ENCODE results near the gene CNDP1.

Gene CNDP1

DNA sequence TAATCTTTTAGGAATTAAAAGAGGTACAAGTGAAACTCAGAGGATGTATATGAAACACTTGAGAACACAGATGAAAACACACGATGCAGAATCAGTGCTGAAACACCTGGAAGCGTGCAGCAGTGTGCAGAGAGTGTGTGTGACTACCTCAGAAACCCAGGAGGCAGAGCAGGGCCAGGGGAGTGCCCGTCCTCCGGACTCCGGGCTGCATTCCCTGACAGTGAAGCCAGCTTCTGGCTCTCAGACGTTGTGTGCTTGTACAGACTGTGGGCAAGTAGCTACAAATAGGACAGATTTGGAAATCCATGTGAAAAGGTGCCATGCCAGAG, 98.0 kb downstream of the CNDP1 start:
- Histone ChIP-seq H3K27ac (ENCODE audit: poor library complexity, severe bottlenecking) (no peak overlapping the region), H3K4me3 (ENCODE audit: severe bottlenecking) (no peak overlapping the region), H3K36me3 (ENCODE audit: low read depth) (peaks cover 7% of the 10 kb centered on the region; the same call in 1 of the 2 replicates), H3K9me3 (ENCODE audit: severe bottlenecking) (no peaks in the 10 kb centered on the region), H3K27me3 (ENCODE audit: insufficient read depth, poor library complexity, severe bottlenecking) (no peaks in the 10 kb centered on the region), H3K4me1 (ENCODE audit: insufficient read depth, poor library complexity, severe bottlenecking) (no peaks in the 10 kb centered on the region)
- DNase-seq (ENCODE audit: low spot score), result no peak
- no peak for ATAC-seq (ENCODE audit: low read depth)
- TF ChIP-seq, protein P1, sequence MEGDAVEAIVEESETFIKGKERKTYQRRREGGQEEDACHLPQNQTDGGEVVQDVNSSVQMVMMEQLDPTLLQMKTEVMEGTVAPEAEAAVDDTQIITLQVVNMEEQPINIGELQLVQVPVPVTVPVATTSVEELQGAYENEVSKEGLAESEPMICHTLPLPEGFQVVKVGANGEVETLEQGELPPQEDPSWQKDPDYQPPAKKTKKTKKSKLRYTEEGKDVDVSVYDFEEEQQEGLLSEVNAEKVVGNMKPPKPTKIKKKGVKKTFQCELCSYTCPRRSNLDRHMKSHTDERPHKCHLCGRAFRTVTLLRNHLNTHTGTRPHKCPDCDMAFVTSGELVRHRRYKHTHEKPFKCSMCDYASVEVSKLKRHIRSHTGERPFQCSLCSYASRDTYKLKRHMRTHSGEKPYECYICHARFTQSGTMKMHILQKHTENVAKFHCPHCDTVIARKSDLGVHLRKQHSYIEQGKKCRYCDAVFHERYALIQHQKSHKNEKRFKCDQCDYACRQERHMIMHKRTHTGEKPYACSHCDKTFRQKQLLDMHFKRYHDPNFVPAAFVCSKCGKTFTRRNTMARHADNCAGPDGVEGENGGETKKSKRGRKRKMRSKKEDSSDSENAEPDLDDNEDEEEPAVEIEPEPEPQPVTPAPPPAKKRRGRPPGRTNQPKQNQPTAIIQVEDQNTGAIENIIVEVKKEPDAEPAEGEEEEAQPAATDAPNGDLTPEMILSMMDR (IDR thresholded peaks at IDR 0.05; ENCODE audit: poor library complexity, severe bottlenecking), result no peak

DNA sequence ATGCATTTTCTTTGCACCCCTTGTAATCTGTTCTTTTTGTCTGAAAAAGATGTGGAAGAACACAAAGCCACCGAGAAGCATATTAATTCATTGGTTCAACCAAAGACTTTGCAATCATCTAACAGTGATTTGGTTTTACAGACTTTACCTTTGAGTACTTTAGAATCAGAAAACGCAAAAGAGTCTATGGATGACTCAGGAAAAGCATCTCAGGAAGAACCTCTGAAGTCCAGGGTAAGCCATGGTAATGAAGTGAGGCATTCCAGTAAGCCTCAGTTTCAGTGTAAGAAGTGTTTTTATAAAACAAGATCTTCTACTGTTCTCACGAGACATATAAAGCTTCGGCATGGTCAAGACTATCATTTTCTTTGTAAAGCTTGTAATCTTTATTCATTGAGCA, 98.6 kb downstream of the CNDP1 start:
- no peak for ATAC-seq (ENCODE audit: low read depth)

DNA sequence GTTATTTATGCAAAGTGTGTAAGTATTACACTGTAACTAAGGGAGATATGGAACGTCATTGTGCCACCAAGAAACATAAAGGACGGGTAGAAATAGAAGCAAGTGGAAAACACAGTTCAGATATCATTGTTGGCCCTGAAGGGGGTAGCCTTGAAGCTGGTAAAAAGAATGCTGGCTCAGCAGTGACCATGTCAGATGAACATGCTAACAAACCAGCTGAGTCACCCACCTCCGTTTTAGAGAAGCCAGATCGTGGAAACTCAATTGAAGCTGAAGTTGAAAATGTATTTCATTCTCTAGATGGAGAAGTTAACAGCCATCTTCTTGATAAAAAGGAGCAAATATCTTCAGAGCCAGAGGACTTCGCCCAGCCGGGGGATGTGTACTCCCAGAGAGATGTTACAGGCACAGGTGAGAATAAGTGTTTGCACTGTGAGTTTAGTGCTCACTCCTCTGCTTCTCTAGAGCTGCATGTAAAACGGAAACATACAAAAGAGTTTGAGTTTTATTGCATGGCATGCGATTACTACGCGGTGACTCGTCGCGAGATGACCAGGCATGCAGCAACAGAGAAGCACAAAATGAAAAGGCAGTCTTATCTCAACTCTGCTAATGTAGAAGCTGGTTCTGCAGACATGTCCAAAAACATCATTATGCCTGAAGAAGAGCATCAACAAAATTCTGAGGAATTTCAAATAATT, 99.5 kb downstream of the CNDP1 start:
- Histone ChIP-seq H3K9me3 (ENCODE audit: severe bottlenecking) (no peaks in the 10 kb centered on the region), H3K27ac (ENCODE audit: poor library complexity, severe bottlenecking) (no peak overlapping the region), H3K27me3 (ENCODE audit: insufficient read depth, poor library complexity, severe bottlenecking) (no peaks in the 10 kb centered on the region), H3K4me3 (ENCODE audit: severe bottlenecking) (no peak overlapping the region), H3K36me3 (ENCODE audit: low read depth) (peaks cover 7% of the 10 kb centered on the region; the same call in 1 of the 2 replicates), H3K4me1 (ENCODE audit: insufficient read depth, poor library complexity, severe bottlenecking) (no peaks in the 10 kb centered on the region)
- DNase-seq (ENCODE audit: low spot score) (no peak), ATAC-seq (ENCODE audit: low read depth) (no peak)
- TF ChIP-seq, protein P1 (IDR thresholded peaks at IDR 0.05; ENCODE audit: poor library complexity, severe bottlenecking), result no peak

More for the DNA sequence above, 98.6 kb downstream of the CNDP1 start:
- no peak for DNase-seq (ENCODE audit: low spot score)
- H3K27ac ChIP-seq (ENCODE audit: poor library complexity, severe bottlenecking), result no peak overlapping the region
- no peak overlapping the region for H3K4me3 ChIP-seq (ENCODE audit: severe bottlenecking)
- H3K4me1 ChIP-seq (ENCODE audit: insufficient read depth, poor library complexity, severe bottlenecking), result no peaks in the 10 kb centered on the region
- H3K9me3 ChIP-seq (ENCODE audit: severe bottlenecking), result no peaks in the 10 kb centered on the region
- H3K36me3 ChIP-seq (ENCODE audit: low read depth), result peaks cover 7% of the 10 kb centered on the region; the same call in 1 of the 2 replicates
- H3K27me3 ChIP-seq (ENCODE audit: insufficient read depth, poor library complexity, severe bottlenecking), result no peaks in the 10 kb centered on the region
- TF ChIP-seq, protein P1 (IDR thresholded peaks at IDR 0.05; ENCODE audit: poor library complexity, severe bottlenecking), result no peak

DNA sequence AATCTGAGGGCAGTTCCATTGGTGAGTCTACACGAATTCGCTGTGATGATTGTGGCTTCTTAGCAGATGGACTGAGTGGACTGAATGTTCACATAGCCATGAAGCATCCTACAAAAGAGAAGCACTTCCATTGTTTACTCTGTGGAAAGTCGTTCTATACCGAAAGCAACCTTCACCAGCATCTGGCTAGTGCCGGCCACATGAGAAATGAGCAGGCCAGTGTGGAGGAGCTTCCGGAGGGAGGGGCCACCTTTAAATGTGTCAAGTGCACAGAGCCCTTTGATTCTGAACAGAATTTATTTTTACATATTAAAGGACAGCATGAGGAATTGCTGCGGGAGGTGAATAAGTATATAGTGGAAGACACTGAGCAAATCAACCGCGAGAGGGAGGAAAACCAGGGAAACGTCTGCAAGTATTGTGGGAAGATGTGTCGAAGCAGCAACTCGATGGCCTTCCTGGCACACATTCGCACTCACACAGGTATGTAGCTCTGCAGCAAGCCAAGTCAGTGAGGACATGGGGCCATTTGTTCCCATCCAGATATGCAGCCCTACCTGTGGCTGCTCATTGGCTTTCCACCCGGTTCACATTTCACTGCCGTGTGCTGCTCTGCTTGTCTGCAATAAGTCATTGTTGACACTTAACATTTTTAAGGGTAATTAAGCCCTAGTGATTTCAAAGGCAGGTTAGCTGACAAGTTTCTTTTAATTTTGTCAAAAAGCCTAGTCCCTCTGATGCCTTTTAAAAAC, 101.1 kb downstream of the CNDP1 start:
- Histone ChIP-seq H3K4me1 (ENCODE audit: insufficient read depth, poor library complexity, severe bottlenecking) (no peaks in the 10 kb centered on the region), H3K36me3 (ENCODE audit: low read depth) (0 out of 2 replicates have a peak, but pooled peaks cover 7% of the 10 kb centered on the region), H3K27ac (ENCODE audit: poor library complexity, severe bottlenecking) (no peak overlapping the region), H3K27me3 (ENCODE audit: insufficient read depth, poor library complexity, severe bottlenecking) (no peaks in the 10 kb centered on the region), H3K4me3 (ENCODE audit: severe bottlenecking) (no peak overlapping the region), H3K9me3 (ENCODE audit: severe bottlenecking) (no peaks in the 10 kb centered on the region)
- DNase-seq (ENCODE audit: low spot score) (no peak), ATAC-seq (ENCODE audit: low read depth) (no peak)
- TF ChIP-seq, protein P1 (IDR thresholded peaks at IDR 0.05; ENCODE audit: poor library complexity, severe bottlenecking), result no peak
